ENCODE measurements around the gene HTR7. TPM values are rescaled to one million over a fixed set of nuclear protein-coding genes. Genes with fewer than 3 reads are reported as not detected.
A peak's percentile ranks its signal among the peaks of the same experiment; 100 is the strongest.

The HTR7 gene
- total and polyA plus RNA-seq, 4 donors: 0.12 to 0.65 (median 0.33) TPM

DNA sequence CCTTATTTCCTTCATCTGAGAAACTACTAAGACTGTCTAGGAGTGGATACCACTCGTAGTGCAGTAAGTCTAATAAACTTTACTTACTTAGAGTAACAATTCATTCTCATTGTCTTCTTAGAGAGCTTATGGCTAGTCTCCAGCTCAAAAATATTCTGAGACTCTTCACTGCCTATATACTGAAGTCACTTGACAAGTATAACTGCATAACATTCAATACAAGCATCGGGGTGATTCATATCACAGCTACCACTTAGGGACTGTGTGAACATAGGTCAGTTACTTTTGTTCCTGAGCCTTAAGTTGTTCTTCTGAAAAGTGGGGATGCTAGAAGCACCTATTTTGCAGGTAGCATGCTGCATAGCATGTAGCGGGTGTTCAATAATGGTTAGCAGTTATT is 111.0 kb downstream of the HTR7 start:
- ATAC-seq (ENCODE audit: insufficient read depth, low FRiP score) (no peak), DNase-seq (no peak)
- Histone ChIP-seq H3K36me3 (ENCODE audit: control insufficient read depth in 4 of 4, insufficient read depth in 4 of 4, low read length in 4 of 4) (no peaks in the 10 kb centered on the region), H3K9me3 (ENCODE audit: control insufficient read depth in 4 of 4, insufficient read depth in 3 of 4, low read length in 3 of 4) (peaks cover 0 to 1% (median 0%) of the 10 kb centered on the region in 4 donors), H3K27me3 (ENCODE audit: control insufficient read depth in 3 of 3, insufficient read depth in 3 of 3, low read length in 2 of 3) (no peaks in the 10 kb centered on the region), H3K27ac (ENCODE audit: low read depth in 1 of 2, low read length in 1 of 2) (no peak overlapping the region), H3K4me3 (no peak overlapping the region), H3K4me1 (ENCODE audit: control insufficient read depth in 5 of 5, insufficient read depth in 5 of 5, low read length in 5 of 5) (peaks cover 0 to 2% (median 0%) of the 10 kb centered on the region in 5 donors), H3K9ac (ENCODE audit: insufficient read depth in 1 of 2, low read length in 2 of 2) (no peak overlapping the region)
- TF ChIP-seq, protein P1, sequence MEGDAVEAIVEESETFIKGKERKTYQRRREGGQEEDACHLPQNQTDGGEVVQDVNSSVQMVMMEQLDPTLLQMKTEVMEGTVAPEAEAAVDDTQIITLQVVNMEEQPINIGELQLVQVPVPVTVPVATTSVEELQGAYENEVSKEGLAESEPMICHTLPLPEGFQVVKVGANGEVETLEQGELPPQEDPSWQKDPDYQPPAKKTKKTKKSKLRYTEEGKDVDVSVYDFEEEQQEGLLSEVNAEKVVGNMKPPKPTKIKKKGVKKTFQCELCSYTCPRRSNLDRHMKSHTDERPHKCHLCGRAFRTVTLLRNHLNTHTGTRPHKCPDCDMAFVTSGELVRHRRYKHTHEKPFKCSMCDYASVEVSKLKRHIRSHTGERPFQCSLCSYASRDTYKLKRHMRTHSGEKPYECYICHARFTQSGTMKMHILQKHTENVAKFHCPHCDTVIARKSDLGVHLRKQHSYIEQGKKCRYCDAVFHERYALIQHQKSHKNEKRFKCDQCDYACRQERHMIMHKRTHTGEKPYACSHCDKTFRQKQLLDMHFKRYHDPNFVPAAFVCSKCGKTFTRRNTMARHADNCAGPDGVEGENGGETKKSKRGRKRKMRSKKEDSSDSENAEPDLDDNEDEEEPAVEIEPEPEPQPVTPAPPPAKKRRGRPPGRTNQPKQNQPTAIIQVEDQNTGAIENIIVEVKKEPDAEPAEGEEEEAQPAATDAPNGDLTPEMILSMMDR (IDR thresholded peaks at IDR 0.05; ENCODE audit: control extremely low read depth, extremely low read depth): no peak
- 80 to 89% methylated on average over 3 of the region's 3 CpGs for WGBS, 2 donors

DNA sequence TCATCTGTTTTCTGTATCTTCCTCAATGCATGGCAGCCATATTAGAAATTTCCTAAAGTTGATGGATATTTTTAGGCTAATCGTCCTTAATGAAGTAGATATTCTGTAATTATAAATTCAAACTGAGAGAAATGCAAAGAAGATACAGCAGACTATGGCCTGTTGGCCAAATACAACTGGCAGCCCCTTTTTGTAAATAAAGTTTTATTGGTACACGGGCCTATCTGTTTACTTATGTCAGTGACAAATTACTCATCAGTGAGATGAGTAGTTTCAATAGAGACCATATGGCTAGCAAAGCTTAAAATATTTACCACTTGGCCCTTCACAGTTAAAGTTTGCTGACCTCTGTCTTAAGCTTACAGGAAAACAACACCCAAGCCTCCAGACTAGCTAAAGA is 112.3 kb downstream of the HTR7 start:
- WGBS, 2 donors: 31 to 36% methylated on average over 2 of the region's 2 CpGs
- no peaks in the 10 kb centered on the region for H3K36me3 ChIP-seq (ENCODE audit: control insufficient read depth in 4 of 4, insufficient read depth in 4 of 4, low read length in 4 of 4)
- ATAC-seq (ENCODE audit: insufficient read depth, low FRiP score) (no peak), DNase-seq (no peak)
- H3K4me1 ChIP-seq (ENCODE audit: control insufficient read depth in 5 of 5, insufficient read depth in 5 of 5, low read length in 5 of 5): peaks cover 0 to 2% (median 0%) of the 10 kb centered on the region in 5 donors
- H3K27ac ChIP-seq (ENCODE audit: low read depth in 1 of 2, low read length in 1 of 2): no peak overlapping the region
- H3K9ac ChIP-seq (ENCODE audit: insufficient read depth in 1 of 2, low read length in 2 of 2): no peak overlapping the region
- H3K4me3 ChIP-seq: no peak overlapping the region
- TF ChIP-seq, protein P1 (IDR thresholded peaks at IDR 0.05; ENCODE audit: control extremely low read depth, extremely low read depth): no peak
- H3K9me3 ChIP-seq (ENCODE audit: control insufficient read depth in 4 of 4, insufficient read depth in 3 of 4, low read length in 3 of 4): peaks cover 0 to 1% (median 0%) of the 10 kb centered on the region in 4 donors
- no peaks in the 10 kb centered on the region for H3K27me3 ChIP-seq (ENCODE audit: control insufficient read depth in 3 of 3, insufficient read depth in 3 of 3, low read length in 2 of 3)

DNA sequence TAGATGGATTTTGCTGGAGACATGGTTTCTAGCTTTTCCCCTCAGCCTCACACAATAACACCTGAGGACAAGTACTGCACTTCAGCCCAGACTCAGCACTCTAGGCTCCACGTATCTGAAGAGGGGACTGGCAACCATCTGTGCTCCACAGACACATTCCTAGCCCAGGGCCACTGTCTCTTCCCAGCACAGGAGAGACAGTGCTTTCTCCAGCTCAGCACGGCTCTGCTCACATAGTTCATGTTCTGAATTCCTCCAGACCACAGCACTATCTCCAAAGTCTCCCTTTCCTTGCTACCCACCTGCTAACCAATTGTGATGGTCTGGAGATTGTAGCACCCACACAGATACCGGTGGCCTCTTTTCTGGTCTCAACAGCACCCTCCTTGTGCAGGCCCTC is 114.5 kb downstream of the HTR7 start:
- TF ChIP-seq, protein P1 (IDR thresholded peaks at IDR 0.05; ENCODE audit: control extremely low read depth, extremely low read depth): no peak
- 88 to 95% methylated on average over 3 of the region's 3 CpGs for whole genome bisulfite sequencing, 2 donors
- no peaks in the 10 kb centered on the region for H3K36me3 ChIP-seq (ENCODE audit: control insufficient read depth in 4 of 4, insufficient read depth in 4 of 4, low read length in 4 of 4)
- no peak overlapping the region for H3K4me3 ChIP-seq
- no peaks in the 10 kb centered on the region for H3K27me3 ChIP-seq (ENCODE audit: control insufficient read depth in 3 of 3, insufficient read depth in 3 of 3, low read length in 2 of 3)
- H3K9ac ChIP-seq (ENCODE audit: insufficient read depth in 1 of 2, low read length in 2 of 2): no peak overlapping the region
- ATAC-seq (ENCODE audit: insufficient read depth, low FRiP score): no peak
- H3K4me1 ChIP-seq (ENCODE audit: control insufficient read depth in 5 of 5, insufficient read depth in 5 of 5, low read length in 5 of 5): no peaks in the 10 kb centered on the region
- H3K9me3 ChIP-seq (ENCODE audit: control insufficient read depth in 4 of 4, insufficient read depth in 3 of 4, low read length in 3 of 4): peaks cover 0 to 1% (median 0%) of the 10 kb centered on the region in 4 donors
- H3K27ac ChIP-seq (ENCODE audit: low read depth in 1 of 2, low read length in 1 of 2): no peak overlapping the region
- no peak for DNase-seq

DNA sequence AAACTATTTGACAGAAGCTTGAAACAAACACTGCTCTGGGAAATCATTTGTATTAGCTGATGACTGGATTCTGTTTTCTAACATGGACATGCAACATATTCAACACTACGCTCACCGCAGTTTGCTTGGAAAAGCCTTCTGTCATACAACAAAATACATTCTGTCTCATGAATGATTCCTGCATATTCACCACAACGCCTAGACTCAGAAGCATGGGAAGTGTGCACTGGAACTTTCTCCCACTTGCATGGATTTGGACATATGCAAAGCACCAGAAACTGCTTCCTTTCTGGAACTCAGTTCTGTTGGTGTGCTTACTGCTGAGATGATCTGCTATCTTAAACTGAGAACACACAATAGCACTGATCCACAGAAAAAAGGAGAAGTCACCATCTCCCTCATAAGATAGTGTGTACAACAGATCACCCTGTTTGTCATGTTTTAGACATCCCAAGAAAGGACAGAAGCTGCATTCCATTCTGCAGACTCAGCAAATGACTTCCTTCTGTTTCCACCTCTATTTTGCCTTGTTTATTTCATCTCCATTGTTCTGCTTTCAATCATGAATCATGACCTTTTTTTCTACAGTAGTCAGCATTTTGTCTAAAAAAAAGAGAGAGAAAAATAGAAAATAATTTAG is 115.8 kb downstream of the HTR7 start:
- TF ChIP-seq, protein P1 (IDR thresholded peaks at IDR 0.05; ENCODE audit: control extremely low read depth, extremely low read depth): no peak
- no peak overlapping the region for H3K27ac ChIP-seq (ENCODE audit: low read depth in 1 of 2, low read length in 1 of 2)
- no peaks in the 10 kb centered on the region for H3K27me3 ChIP-seq (ENCODE audit: control insufficient read depth in 3 of 3, insufficient read depth in 3 of 3, low read length in 2 of 3)
- no peak for ATAC-seq (ENCODE audit: insufficient read depth, low FRiP score)
- peak in 2 of 3 donors; percentile 6 to 12 for DNase-seq
- H3K4me1 ChIP-seq (ENCODE audit: control insufficient read depth in 5 of 5, insufficient read depth in 5 of 5, low read length in 5 of 5): no peaks in the 10 kb centered on the region
- no peak overlapping the region for H3K9ac ChIP-seq (ENCODE audit: insufficient read depth in 1 of 2, low read length in 2 of 2)
- H3K9me3 ChIP-seq (ENCODE audit: control insufficient read depth in 4 of 4, insufficient read depth in 3 of 4, low read length in 3 of 4): peaks cover 0 to 1% (median 0%) of the 10 kb centered on the region in 4 donors
- H3K36me3 ChIP-seq (ENCODE audit: control insufficient read depth in 4 of 4, insufficient read depth in 4 of 4, low read length in 4 of 4): no peaks in the 10 kb centered on the region
- 79 to 85% methylated on average over 3 of the region's 3 CpGs for WGBS, 2 donors
- H3K4me3 ChIP-seq: no peak overlapping the region
